ENCODE data around the gene PCBP1.
A peak's percentile ranks its signal among the peaks of the same experiment; 100 is the strongest.
"Not testable (repeated sequence)": the region's sequence is repeated elsewhere in the genome, so short reads cannot be mapped to it uniquely, and the experiment has no call there.

PCBP1 gene

DNA sequence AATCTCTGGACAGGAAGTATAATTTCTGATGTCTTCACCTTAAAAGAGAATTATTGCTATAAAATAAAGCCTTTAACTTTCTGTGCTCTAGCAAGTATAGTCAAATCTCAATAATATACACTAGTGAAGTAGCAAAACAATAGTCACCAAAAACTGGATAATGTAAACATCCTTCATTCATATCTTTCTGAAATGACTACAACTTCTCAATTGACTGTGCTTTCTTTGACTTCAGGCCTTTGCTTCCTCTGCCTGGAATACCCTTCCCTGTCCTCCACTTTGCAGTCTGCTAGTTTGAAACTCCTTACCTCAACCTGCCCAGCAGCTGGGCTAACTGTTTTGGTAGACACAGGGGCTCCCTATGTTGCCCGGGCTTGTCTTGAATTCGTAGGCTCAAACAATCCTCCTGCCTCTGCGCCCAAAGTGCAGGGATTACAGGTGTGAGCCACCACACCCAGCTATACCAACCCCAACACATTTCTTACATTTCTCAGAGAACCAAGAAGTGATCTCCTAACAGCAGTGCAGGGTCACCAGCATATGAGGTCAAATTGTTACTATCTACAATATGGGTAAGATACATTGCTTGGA is 6.6 kb upstream of the PCBP1 start:
- no peak overlapping the region for H3K4me3 ChIP-seq (ENCODE audit: low read depth, low read length)

DNA sequence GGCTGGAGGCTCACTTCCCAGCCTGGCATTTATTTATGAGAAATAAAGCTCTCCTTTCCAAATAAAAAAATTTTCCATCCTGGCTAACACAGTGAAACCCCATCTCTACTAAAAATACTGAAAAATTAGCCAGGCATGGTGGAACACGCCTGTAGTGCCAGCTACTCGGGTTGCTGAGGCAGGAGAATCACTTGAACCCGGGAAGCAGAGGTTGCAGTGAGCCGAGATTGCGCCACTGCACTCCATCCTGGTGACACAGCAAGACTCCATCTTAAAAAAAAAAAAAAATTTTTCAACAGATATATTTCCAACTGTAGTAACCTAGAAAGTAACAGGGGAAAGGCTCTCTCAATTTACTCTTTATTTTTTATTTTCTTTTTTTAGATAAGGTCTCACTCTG is 6.1 kb upstream of the PCBP1 start:
- no peak overlapping the region for H3K4me3 ChIP-seq (ENCODE audit: low read depth, low read length)

DNA sequence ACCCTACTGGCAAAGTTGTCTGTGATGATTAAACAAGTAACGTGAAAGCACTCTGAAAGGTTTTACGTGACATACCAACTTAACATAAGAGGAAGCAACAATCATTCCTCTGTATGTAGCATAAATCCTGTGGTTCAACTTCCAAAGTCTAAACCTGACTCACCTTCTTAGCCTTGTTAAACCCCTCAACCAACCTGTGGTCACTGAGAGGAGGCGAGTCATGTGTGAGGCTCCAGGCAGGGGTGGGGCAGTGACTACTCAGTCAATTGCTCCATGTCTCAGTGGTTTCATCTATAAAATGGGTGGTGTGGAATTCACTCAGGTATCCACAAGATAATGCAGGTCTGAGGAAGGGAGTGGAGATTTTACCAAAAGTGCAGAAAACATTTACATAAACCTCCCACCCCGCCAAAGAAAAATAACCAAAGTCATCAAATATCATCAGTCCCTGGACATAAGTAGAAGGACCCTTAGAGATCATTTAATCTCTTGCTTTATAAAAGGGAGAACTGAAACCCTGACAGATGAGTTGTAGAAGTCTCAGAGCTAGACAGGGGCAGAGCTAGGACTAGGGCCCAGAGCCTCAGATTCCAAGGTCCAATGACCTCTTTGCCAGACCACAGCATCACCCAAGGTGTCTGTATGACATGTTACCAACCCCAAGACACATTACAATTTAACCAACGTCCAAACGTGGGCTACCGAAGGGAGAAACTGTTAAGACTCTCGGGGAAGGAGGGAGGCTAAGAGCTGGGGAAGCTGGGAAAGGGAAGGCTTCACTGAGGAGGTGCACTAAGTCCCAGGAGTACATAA is 3.7 kb upstream of the PCBP1 start:
- H3K4me3 ChIP-seq (ENCODE audit: low read depth, low read length): no peak overlapping the region

DNA sequence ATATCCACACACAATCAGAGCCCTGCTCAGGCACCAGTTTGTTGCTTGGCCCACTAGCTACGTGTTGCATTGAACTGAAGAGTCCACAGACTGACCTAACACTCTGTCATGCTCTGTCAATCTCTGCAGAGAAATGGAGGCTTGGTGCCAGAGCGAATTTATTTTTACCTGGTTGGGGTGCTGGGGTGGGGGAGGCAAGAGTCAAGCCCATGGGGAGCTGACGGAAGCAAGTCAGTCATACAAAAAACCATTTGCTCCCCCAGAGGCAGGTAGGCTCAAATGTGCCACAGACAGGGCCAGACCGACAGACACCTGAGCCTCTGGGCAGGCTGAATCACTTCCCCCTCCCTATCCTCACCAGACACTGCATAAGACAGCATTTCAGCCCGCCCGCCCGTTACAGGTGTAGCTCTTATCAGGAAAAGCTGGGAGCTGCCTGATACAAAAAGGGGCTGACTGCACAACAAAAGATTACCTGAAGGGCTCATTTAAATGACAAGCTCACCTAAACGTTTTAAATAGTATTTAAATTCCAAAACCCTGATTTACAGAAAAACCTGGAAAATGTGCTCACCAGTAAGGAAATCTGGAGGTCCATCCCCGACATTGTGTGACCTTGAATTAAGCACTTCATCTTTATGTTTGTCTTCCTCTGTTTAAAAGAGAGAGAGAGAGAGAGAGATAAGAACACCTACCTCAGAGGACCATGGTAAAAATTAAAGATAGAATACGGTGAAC is 2.1 kb upstream of the PCBP1 start:
- peak overlapping the region; percentile 84 for H3K4me3 ChIP-seq (ENCODE audit: low read depth, low read length)

DNA sequence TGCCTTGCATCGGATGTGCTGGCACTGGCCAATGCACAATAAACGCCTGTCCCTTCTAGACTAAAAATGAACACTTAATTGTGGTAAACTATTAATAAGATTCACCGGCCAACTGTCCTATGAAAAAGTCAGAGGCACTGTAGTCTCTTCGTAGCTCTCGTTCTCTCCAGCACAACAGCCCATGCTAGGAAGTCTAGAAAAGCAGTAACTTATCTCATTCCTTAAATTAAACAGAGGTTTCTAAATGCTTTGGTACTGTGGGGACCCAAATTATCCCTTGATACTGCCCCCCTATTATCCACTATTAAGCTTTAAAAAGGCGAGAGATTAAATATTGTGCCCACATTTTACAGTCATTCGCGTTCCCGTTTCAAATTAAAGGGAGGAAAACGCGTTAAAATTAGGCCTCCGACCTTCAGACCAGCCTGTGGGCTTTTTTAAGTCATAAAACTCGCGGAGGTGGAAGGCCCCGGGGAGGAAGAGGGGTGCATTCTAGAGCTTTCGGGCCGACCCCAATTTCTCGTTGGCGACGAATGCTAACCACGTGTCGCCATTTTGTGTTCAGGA is 1.5 kb upstream of the PCBP1 start:
- H3K4me3 ChIP-seq (ENCODE audit: low read depth, low read length): peak overlapping the region; percentile 84

DNA sequence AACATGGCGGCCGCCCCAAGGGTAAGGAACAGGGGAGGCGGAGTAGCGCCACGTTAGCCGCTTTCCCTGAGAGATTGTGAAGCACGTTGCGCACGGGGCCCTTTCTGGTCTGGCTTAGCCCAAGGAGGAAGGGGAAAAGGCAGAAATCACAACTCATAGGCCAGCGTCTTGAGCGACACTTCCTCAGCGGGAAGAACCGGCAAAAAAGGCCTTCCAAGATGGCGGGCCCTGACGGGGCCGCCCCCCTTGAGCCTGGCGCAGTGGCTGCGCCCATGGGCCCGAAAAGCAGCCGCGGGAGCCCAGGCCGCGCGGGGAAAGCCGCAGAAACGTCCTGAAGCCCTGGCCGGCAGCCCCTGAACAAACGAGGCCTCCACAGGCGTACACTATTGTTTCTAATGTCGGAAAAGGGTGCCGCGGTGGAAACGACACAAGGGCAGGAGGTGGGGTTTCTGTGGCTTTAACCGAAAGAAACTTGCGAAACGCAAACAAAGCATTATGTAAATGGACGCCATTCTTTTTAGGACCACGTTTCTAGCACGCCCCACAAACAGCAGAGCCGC is 919 bp upstream of the PCBP1 start:
- peak overlapping the region; percentile 84 for H3K4me3 ChIP-seq (ENCODE audit: low read depth, low read length)

DNA sequence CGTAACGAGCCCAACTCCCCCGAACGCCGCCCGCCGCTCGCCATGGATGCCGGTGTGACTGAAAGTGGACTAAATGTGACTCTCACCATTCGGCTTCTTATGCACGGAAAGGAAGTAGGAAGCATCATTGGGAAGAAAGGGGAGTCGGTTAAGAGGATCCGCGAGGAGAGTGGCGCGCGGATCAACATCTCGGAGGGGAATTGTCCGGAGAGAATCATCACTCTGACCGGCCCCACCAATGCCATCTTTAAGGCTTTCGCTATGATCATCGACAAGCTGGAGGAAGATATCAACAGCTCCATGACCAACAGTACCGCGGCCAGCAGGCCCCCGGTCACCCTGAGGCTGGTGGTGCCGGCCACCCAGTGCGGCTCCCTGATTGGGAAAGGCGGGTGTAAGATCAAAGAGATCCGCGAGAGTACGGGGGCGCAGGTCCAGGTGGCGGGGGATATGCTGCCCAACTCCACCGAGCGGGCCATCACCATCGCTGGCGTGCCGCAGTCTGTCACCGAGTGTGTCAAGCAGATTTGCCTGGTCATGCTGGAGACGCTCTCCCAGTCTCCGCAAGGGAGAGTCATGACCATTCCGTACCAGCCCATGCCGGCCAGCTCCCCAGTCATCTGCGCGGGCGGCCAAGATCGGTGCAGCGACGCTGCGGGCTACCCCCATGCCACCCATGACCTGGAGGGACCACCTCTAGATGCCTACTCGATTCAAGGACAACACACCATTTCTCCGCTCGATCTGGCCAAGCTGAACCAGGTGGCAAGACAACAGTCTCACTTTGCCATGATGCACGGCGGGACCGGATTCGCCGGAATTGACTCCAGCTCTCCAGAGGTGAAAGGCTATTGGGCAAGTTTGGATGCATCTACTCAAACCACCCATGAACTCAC is 673 bp downstream of the PCBP1 start:
- H3K4me3 ChIP-seq (ENCODE audit: low read depth, low read length): peak overlapping the region; percentile 98

DNA sequence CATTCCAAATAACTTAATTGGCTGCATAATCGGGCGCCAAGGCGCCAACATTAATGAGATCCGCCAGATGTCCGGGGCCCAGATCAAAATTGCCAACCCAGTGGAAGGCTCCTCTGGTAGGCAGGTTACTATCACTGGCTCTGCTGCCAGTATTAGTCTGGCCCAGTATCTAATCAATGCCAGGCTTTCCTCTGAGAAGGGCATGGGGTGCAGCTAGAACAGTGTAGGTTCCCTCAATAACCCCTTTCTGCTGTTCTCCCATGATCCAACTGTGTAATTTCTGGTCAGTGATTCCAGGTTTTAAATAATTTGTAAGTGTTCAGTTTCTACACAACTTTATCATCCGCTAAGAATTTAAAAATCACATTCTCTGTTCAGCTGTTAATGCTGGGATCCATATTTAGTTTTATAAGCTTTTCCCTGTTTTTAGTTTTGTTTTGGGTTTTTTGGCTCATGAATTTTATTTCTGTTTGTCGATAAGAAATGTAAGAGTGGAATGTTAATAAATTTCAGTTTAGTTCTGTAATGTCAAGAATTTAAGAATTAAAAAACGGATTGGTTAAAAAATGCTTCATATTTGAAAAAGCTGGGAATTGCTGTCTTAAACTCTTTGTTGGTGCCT is 1.4 kb downstream of the PCBP1 start:
- H3K4me3 ChIP-seq (ENCODE audit: low read depth, low read length): peak overlapping the region; percentile 98

DNA sequence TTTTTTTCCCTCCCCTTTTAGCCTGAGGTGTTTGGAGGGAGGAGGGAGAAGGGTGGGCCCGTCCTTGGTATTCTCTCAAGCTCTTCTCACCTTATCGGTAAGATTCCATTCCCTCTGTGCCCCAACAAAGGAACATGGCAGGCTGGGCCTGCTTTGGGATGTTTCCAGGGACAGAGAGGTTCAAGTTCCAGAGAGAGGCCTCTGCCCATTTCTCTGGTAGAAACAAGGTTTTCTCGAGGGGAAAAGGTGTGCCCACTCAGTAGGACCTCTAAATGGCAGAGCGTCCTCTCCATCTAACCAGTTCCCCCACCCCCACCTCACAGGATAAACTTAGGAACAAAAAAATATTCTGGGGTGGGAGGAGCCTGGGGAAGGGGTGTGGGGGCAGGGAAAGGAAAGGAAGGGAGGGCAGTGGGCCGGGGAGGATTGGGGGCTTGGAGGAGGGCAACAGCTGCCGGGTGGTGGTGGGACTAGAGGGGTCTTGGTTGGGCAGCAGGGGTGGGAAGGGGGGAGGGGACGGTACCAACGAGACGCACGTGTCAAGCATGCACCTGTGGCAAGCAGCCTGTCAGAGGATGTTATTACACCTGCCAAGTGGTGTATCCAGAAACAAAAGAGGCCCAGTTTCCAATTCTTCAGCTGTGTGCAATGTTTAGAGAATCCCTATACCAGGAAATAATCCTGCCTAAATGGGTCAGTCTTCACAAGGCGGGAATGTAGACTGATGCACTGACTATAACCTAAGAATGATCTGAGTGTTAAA is 2.1 kb downstream of the PCBP1 start:
- peak overlapping the region; percentile 98 for H3K4me3 ChIP-seq (ENCODE audit: low read depth, low read length)

DNA sequence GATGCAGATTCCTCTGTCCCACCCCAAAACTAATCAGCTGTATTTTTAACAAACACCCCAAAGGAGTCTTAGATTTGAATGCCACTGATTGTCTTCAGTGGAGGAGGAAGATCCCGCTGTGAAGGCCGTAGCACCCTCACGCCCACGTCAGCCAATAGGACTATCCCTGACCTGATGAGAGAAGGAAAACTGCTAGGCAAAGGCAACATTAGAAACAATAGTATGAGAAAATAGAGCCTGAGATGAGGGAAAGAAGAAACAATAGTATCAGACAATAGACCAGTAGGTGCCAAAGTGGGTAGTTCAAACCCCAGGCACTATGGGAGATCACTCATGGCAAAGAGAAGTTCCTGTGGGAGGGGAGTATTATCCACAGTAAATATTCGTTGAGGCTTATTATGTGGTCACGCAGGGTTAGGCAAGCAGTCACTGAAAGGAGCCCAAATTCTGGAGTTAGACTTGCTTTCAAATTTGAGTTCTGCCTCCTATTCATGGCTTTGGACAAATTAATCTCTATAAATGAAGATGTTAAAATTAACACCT is 2.8 kb downstream of the PCBP1 start:
- no peak overlapping the region for H3K4me3 ChIP-seq (ENCODE audit: low read depth, low read length)

DNA sequence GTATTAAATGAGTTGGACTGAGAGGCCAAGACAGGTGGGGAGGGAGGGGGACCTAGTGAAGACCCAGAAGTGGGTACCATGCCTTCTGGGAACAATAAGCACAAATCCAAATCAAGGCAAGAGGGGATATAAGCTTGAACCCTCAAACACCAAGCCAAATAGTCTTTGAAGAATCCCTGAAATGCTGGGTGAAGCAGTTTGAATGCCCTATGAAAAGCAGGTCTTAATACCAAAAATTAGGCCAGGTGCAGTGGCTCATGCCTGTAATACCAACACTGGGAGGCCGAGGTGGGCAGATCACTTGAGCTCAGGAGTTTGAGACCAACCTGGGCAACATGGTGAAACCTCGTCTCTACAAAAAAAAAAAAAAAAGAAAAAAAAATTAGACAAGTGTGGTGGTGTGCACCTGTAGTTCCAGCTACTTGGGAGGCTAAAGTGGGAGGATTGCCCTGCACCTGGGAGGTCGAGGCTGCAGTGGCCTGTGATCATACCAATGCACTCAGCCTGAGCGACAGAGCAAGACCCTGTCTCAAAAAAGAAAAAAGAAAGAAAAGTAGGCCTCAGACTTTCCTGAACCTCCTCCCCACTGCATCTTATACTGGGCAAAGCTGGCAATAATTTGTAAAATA is 3.5 kb downstream of the PCBP1 start:
- H3K4me3 ChIP-seq (ENCODE audit: low read depth, low read length): no peak overlapping the region

DNA sequence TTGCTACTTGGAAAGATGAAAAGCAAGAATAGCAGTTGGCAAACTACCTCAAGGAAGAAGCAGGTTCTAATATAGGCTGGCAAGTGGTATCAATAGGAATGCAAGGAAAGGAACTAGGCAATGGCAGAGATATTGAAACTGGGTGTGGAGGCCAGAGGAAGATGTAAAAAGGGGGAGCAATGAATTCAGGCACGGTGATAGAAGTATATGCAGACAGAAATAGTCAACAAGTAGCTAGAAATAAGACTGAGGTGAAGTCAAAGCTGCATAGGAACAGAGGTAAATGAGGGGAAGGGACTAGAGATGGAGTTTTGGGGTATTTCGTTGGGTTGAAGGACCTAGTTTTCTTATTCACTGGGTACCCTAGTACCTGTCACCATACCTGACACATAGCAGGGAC is 4.1 kb downstream of the PCBP1 start:
- H3K4me3 ChIP-seq (ENCODE audit: low read depth, low read length): no peak overlapping the region

DNA sequence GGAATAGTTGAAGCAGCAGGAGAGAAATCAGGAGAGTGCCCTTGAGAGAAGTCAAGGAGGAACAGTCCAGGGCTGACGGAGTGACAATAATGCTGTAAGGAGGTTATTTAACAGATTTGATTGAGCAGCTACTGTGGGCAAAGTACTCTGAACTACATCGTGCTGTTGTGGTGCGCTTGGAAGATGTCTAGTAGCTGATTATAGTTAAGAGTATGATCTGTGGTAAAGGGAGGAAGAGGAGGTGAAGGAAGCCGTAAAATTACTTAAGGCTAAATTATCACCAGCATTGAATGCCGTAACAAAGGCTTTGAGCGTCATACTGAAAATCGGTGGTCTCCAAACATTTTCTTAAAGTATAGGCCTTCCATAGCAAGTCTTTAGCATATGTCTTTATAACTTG is 4.5 kb downstream of the PCBP1 start:
- H3K4me3 ChIP-seq (ENCODE audit: low read depth, low read length): no peak overlapping the region

DNA sequence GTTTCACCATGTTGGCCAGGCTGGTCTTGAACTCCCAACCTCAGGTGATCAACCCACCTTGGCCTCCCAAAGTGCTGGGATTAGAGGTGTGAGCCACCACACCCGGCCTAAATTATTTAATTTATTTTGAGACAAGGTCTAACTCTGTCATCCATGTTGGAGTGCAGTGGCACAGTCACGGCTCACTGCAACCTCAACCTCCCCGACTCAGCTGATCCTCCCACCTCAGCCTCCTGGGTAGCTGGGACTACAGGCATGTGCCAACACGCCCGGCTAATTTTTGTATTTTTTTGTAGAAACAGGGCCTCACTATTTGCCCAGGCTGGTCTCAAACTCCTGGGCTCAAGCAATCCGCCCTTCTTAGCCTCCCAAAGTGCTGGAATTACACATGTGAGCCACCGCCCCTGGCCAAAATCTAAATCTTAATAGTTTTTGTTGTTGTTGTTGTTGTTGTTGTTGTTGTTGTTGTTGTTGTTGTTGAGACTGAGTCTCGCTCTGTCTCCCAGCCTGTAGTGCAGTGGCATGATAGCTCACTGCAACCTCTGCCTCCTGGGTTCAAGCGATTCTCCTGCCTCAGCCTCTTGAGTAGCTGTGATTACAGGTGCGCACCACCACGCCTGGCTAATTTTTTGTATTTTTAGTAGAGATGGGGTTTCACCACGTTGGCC is 5.4 kb downstream of the PCBP1 start:
- H3K4me3 ChIP-seq (ENCODE audit: low read depth, low read length): not testable (repeated sequence)

DNA sequence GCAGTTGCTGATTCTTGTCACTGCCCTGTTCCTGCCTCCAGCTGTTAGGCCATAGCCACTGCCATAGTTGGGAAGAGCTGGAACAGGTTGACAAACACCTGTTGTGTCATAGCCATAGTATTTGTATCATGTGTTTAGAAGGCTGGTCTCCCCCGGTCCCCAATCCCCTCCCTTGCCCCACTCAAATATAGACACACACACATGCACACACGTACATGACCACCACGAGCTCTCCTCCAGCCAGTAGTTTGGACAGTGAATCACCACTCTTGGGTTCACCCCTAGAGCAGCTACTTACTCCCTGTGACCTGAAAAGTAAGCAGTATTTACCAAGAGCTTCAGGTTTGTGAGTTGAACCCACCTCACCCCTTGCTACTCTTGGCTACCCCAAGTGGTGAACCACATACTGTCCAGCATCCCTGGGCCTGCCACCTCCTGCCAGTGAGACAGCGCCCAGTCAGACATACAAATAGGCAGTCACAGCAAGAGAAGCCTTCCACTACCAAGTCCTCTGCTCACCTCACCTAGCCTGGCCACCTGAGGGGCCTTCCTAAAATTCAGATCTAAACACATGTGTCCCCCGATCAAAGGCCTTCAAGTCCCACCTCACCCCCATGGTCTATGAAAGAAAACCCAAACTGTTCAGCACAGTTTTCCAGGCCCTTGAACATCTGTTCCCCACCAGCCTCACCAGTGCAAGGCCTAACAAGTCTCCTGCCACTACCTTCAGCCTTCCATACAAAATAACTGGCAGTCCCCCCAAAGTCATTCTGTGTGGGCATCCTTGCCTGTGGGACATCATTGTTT is 7.1 kb downstream of the PCBP1 start:
- H3K4me3 ChIP-seq (ENCODE audit: low read depth, low read length): no peak overlapping the region

DNA sequence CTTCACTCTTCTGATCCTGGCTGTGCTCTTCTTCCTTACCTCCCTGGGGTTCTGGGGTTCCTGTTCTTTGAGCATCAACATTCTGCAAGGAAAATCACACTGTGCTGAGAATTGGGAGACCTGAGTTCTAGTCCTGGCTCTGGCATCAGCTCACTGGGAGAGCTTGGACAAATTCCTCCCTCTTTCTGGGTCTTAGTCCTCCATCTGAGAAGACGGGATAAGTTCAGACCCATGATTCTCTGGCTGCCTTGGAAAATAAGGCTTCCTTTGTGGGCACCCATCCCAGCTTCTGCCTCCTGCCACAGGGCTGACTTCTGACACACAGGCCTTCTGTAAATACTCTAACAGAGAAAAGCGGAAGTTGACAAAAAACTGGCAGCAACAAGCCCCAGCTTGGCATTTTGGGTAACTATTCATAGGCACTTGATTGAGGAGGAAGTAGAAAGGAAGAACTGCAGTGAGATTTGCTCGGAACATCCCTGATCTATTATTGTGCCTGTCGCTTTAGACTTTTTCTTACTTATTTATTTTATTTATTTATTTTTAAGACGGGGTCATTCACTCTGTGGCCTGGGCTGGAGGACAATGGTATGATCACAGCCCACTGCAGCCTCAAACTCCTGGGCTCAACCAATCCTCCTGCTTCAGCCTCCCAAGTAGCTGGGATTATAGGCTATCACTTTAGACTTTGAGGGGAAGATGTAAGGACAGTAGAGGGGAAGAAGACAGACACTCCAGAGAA is 7.9 kb downstream of the PCBP1 start:
- H3K4me3 ChIP-seq (ENCODE audit: low read depth, low read length): no peak overlapping the region
